Measurements from ENCODE around the gene AIPL1.
"Not testable (repeated sequence)": the region's sequence is repeated elsewhere in the genome, so short reads cannot be mapped to it uniquely, and the experiment has no call there.

Gene AIPL1, protein sequence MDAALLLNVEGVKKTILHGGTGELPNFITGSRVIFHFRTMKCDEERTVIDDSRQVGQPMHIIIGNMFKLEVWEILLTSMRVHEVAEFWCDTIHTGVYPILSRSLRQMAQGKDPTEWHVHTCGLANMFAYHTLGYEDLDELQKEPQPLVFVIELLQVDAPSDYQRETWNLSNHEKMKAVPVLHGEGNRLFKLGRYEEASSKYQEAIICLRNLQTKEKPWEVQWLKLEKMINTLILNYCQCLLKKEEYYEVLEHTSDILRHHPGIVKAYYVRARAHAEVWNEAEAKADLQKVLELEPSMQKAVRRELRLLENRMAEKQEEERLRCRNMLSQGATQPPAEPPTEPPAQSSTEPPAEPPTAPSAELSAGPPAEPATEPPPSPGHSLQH

GRCh38 chr17:6435051-6435450 is at the start of gene AIPL1:
Gene AIPL1, minus strand, starts transcription at chr17:6435121. Its CDS starts 17 bp downstream, at chr17:6435104.
- DNase-seq, result no peak

DNA sequence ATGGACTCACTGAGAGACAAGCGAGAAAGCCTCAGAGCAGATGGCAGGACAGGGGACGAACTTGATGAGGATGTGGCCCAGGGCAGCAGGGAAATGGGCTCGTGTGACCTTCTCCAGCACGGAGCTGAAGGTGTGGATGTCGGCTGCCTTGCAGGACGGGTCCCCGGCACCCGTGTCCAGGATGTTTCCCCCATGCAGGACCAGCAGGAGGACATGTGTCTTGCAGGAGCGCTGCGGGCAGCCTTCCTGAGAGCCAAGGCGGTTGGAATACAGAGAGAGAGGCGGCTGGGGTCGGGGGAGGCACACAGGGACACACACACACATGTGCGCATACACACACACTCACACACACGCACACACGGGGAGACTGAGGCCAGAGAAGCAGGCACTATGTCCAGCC is 48.6 kb upstream of the AIPL1 start:
- no peak for DNase-seq

DNA sequence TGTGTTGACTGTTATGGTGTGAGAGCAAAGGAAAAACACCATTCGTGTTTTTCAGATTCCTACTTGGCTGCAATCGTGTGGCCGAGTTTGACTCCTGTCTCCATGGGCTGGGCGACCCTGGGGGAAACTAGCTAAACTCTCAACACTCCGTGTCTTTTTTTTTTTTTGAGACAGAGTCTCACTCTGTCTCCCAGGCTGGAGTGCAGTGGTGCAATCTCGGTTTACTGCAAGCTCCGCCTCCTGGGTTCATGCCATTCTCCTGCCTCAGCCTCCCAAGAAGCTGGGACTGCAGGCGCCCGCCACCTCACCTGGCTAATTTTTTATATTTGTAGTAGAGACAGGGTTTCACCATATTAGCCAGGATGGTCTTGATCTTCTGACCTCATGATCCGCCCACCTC is 47.9 kb upstream of the AIPL1 start:
- DNase-seq, result not testable (repeated sequence)

- no peak for DNase-seq
Observed at GRCh38 chr17:6482105-6482455, 47.2 kb upstream of the AIPL1 start.

GRCh38 chr17:6480303-6480675 is 45.4 kb upstream of the AIPL1 start:
- DNase-seq, result no peak

- peak; percentile 14 for DNase-seq
Observed at GRCh38 chr17:6479622-6480302, 44.8 kb upstream of the AIPL1 start.

- no peak for DNase-seq
Observed at GRCh38 chr17:6478486-6478885, 43.6 kb upstream of the AIPL1 start.

GRCh38 chr17:6477831-6478383 is 43.0 kb upstream of the AIPL1 start:
- DNase-seq, result no peak

DNA sequence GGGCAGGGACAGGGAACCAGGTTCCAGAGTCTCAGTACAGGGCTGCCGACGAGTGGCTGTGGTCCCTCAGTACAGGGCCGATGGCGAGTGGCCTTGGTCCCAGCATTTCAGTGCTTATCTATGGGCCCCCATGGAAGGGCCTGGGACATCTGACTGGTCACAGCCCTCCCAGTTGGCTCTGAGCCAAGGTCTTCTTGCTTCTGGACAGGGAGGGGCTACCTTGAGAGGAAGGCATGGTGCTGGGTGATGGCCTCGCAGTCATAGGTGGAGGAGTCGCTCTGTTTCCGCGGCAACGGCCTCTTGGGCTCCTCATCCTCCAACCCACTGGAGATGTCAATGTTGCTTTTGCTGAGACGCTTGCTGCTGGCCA is 41.9 kb upstream of the AIPL1 start:
- no peak for DNase-seq

DNA sequence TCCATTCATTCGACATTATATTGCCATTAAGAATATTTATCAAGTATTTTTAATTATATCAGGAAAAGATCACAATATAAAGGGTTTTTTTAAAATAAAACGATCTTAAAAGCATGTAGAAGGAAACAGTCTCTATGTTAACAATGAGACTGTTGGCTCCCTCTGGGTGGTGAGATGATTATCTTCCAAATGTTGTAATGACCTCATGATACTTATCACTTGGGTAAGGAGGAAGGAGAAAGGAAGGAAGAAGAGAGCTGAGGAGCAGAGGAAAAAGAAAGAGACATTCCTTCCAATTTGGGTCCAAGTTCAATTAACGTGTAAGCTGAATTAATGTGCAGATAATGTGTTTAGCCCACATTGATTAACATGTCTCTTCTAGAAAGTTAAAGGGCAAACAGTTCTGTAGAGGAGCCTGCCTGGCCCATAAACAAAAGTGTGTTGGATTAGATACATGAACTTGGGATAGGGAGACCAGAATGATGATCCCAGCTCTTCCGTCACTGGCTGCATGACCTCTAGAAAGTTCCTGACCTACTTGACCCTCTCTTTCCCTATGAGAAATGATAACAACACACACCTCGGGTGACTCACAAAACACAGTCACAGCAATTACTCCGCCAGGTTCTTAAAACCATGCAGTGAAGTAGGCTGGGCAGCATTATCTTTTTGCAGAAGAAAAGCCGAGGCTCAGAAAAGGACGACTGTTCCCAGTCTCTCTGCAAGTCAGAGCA is 41.3 kb upstream of the AIPL1 start:
- DNase-seq, result no peak

DNA sequence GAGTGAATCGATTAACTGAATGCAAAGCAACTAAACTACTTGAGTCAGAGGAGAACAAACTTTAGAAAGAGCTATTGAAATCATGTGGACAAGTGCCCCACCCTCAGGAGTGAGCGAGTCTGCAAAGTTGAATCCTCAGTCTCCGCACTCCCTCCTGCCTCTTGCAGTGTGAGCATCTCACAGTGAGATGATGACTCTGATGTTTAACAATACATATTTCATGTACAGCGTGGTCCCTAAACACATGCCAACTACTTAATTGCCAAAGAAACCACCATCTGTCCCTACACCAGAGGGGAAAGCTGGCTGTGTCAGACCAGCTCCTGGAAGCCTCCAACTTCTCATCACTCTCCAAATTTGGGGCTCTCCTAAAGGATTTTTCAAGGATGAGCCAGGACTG is 40.5 kb upstream of the AIPL1 start:
- no peak for DNase-seq

DNA sequence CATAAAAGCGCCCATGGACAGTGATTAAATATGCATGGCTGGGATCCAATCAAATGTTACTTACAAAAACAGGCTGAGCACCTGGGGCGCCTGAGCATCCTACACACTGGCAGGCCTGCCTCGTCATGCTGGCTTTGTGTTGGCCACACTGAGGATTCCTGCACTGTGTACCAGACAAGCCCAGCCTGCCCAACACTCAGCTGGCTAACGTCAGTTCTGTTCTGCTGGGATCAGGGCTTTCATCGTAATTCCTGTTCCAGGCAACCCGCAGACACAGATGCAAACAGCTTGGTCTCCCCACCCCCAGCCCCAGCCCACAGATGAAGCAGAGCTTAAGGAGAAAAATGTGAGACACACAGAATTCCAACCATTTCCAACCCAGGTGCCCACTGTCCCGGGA is 40.0 kb upstream of the AIPL1 start:
- no peak for DNase-seq

DNA sequence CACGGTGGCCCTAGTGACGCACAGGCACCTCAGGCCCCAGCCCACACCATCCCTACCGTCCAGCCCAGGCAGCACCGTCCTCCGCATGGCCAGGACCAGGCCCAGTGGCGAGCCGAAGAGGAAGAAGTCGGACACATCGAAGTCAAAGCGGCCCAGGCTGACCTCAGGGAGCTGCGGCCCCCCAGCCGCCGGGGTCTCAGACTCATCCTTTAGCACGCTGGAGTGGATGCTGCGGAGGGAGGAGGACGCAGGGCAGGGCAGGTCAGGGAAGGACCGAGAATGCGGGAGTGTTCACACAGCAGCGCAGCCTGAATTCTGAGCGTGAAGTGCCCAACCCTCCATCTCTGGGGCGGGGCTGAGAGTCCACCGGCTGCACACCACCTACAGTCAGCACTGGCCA is 39.5 kb upstream of the AIPL1 start:
- no peak for DNase-seq

DNA sequence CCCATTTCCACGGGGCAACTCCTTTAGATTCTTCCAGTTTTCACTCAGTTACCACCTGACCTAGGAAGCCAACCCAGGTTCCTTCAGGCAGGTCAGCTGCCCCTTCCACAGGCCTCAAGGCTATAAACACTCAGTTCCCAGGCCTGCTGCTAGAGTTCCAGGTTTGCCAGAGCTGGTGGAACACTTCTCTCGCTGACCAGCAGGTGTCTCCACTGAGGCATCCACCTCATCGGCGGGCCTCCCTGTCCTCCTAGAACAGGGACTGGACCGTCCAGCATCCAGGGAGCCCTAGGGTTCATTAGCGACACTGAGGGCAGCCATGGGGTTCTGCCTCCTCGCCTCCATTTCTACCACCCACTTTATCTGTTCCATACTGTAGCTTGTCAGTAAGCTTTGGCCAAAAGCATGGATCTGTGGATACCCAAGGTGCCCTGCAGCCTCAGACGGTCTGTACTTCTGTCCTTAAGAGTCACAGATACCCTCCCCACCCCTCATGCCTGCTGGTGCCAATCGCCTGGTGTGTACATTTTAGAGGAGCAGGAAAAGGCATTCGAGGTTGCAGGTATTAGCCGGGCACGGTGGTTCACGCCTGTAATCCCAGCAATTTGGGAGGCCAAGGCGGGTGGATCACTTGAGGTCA is 38.3 kb upstream of the AIPL1 start:
- DNase-seq, result peak; percentile 40

DNA sequence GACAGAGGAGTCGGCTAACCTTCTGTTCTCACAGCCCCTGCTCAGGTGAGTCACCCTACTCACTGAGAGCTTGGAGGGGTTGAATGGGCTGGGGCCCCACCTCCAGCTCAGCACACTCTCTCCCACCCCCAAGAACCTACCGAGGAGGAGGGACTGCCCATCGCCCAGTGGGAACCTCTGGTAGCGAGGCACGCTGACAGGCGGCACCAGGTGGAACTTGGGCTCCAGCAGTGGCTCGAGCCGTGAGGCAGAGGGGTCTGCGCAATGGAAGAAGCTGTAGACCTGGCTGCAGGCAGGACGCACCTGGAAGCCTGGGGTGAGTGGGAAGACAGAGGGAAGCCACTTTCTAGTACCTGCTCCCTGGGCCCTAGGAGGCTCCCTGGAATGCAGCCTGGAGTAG is 37.6 kb upstream of the AIPL1 start:
- DNase-seq, result no peak

- DNase-seq, result no peak
Observed at GRCh38 chr17:6471531-6472465, 36.9 kb upstream of the AIPL1 start.

GRCh38 chr17:6470751-6471521 is 36.0 kb upstream of the AIPL1 start:
- no peak for DNase-seq

DNA sequence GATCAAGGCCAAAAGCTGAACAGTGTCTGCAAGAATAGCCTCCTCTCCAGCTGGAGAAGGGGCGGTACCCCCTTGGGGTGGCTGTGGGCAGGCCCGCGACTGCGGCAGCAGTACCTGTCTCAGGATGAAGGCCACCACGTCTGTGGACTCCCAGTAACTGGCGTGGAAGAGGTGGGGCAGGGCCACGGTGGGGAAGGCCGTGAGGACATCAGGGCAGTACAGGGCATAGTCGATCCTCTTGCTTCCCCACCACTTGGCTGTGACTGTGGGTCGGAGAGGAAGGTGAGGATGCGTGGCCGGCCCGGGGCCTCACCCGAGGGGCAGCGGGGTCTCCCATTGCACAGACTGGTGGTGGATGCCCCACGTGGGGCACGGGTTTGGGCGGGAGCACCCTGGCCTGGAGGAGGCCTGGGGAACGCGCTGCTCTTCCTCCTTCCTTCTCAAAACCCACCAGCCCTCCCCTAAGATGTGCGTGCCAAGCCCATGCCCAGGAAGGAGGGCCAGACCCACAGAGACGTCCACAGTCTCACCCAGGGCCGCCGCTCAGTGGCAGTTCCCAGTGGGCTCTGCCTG is 35.3 kb upstream of the AIPL1 start:
- no peak for DNase-seq

DNA sequence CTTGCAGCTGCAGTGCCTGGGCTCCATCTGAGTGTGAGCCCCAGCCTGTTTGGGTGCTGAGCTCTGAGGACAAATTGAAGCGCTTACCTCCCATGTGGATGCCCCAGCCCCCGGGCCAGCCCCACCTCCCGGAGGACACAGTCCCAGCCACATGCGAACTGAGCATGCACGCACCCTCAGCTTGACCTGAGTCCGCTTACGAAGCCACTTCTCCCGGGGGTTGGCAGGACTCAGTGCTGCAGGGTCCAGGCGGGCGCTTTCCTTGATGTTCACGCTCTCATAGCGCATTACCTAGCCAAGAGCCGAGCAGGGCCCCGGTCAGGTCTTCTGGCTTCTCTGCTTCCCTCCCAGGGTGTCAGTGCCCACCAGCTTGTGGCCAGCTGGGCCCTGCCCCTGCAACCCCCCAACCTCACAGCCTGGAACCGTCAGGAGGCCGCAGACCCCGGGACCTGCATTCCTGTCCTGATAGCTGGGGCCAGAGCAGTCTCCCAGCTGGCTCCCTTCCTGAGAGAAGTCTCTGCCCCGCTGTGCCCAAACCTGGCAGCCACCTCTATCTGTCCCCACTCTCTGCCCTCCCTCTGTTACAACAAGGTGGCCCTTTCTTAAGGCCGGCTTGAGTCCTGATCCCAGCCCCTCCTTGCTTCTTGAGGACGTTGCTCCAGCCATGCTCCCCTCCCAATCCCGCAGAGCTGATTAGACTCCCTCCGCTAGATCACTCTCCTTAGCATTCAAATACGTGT is 33.3 kb upstream of the AIPL1 start:
- no peak for DNase-seq

GRCh38 chr17:6467567-6467966 is 32.6 kb upstream of the AIPL1 start:
- DNase-seq, result no peak

All from NCI-H1436 (cell line).